GM23338 (cell line): ENCODE data around the gene TMEM134. TPM values are rescaled to one million over a fixed set of nuclear protein-coding genes. Genes with fewer than 3 reads are reported as not detected.

Experiments used
- ATAC-seq: fragments of 200-7000 bp; cut with Tn5 transposase; 3 replicates; pipeline ENCODE4 v1.9.1; 2020
- DNase-seq: peaks from one replicate; pipeline ENCODE4 v3.0.0-alpha.2; 2015; ENCODE audit warnings: low spot score
- H2AFZ ChIP-seq: fragments of 200-600 bp; sonication (generic); 2 replicates; pipeline ENCODE4 v1.8.0; 2016; ENCODE audit warnings: antibody characterized with exemption, mild to moderate bottlenecking, moderate library complexity
- H3F3A ChIP-seq: fragments of 200-600 bp; sonication (generic); replicated peaks from 2 replicates; pipeline ENCODE4 v1.8.0; 2017; ENCODE audit warnings: antibody characterized with exemption, mixed run types, low read depth
- H3K27ac ChIP-seq: fragments of 200-600 bp; sonication (generic); 2 replicates; pipeline ENCODE4 v1.6.1; 2016; ENCODE audit warnings: low read depth
- H3K27me3 ChIP-seq: fragments of 200-600 bp; sonication (generic); 2 replicates; pipeline ENCODE4 v1.8.0; 2016; ENCODE audit warnings: mild to moderate bottlenecking, mixed run types, moderate library complexity; ENCODE audit not compliant: insufficient read depth
- H3K36me3 ChIP-seq: fragments of 200-600 bp; sonication (generic); 2 replicates; pipeline ENCODE4 v1.8.0; 2016; ENCODE audit warnings: mild to moderate bottlenecking; ENCODE audit not compliant: insufficient read depth
- H3K4me1 ChIP-seq: fragments of 200-600 bp; sonication (generic); 2 replicates; pipeline ENCODE4 v1.8.0; 2016; ENCODE audit warnings: mild to moderate bottlenecking, moderate library complexity; ENCODE audit not compliant: insufficient read depth
- H3K4me2 ChIP-seq: fragments of 200-600 bp; sonication (generic); 2 replicates; pipeline ENCODE4 v1.7.1; 2017; ENCODE audit warnings: mixed run types
- H3K4me3 ChIP-seq: fragments of 200-600 bp; sonication (generic); 2 replicates; pipeline ENCODE4 v1.6.1; 2016; ENCODE audit warnings: mixed run types
- H3K79me2 ChIP-seq: fragments of 200-600 bp; sonication (generic); replicated peaks from 2 replicates; pipeline ENCODE4 v1.8.0; 2017; ENCODE audit warnings: mild to moderate bottlenecking; ENCODE audit not compliant: insufficient read depth
- H3K9me2 ChIP-seq: fragments of 200-600 bp; sonication (generic); 2 replicates; pipeline ENCODE4 v1.8.0; 2017; ENCODE audit not compliant: insufficient read depth
- H4K20me1 ChIP-seq: fragments of 200-600 bp; sonication (generic); replicated peaks from 2 replicates; pipeline ENCODE4 v1.8.0; 2017; ENCODE audit warnings: mild to moderate bottlenecking; ENCODE audit not compliant: insufficient read depth
- H3K27ac Mint-ChIP-seq: 2 replicates; pipeline ENCODE4 v1.8.0; 2020; ENCODE audit warnings: inconsistent platforms, mild to moderate bottlenecking, moderate library complexity, mixed read lengths
- H3K27me3 Mint-ChIP-seq: 3 replicates; pipeline ENCODE4 v1.8.0; 2022; ENCODE audit warnings: low read depth, mild to moderate bottlenecking, moderate library complexity, mixed read lengths, inconsistent platforms; ENCODE audit not compliant: insufficient read depth, poor library complexity
- H3K36me3 Mint-ChIP-seq: 3 replicates; pipeline ENCODE4 v1.8.0; 2021; ENCODE audit warnings: low read depth, mild to moderate bottlenecking, inconsistent platforms, moderate library complexity, mixed read lengths
- H3K4me1 Mint-ChIP-seq: 3 replicates; pipeline ENCODE4 v1.8.0; 2020; ENCODE audit warnings: mild to moderate bottlenecking, inconsistent platforms, mixed read lengths
- H3K4me3 Mint-ChIP-seq: 3 replicates; pipeline ENCODE4 v1.8.0; 2021; ENCODE audit warnings: moderate library complexity, mild to moderate bottlenecking, inconsistent platforms, mixed read lengths
- H3K9me3 Mint-ChIP-seq: 3 replicates; pipeline ENCODE4 v1.8.0; 2020; ENCODE audit warnings: moderate library complexity, mild to moderate bottlenecking, inconsistent platforms, mixed read lengths
- CTCF ChIP-seq, 2 experiments: fragments of 200-600 bp in 1 of 2; sonication (generic) in 1 of 2; conservative IDR thresholded peaks; 2 replicates each; pipeline versions ENCODE4 v1.5.1 to v1.6.1; 2016 to 2017; ENCODE audit warnings: antibody characterized with exemption in 2 of 2, low read depth in 2 of 2, mild to moderate bottlenecking in 2 of 2, moderate library complexity in 1 of 2
- ETS1 ChIP-seq: IDR thresholded peaks from 2 replicates; pipeline ENCODE4 v1.6.1; 2016; ENCODE audit warnings: antibody characterized with exemption
- EZH2 ChIP-seq: fragments of 200-600 bp; sonication (generic); IDR thresholded peaks from one replicate; pipeline ENCODE4 v1.8.0; 2017; ENCODE audit warnings: antibody characterized with exemption, mild to moderate bottlenecking, low read depth; ENCODE audit not compliant: unreplicated experiment
- JUNB ChIP-seq: IDR thresholded peaks from one replicate; pipeline ENCODE4 v1.6.1; 2016; ENCODE audit warnings: antibody characterized with exemption; ENCODE audit not compliant: unreplicated experiment
- STAT1 ChIP-seq: IDR thresholded peaks from one replicate; pipeline ENCODE4 v1.6.1; 2016; ENCODE audit warnings: antibody characterized with exemption; ENCODE audit not compliant: unreplicated experiment
- polyA plus RNA-seq: library from polyadenylated mRNA; unstranded; fragments of >200 nt; fragmentation: Nextera tagmentation; extraction: Ambion mirVana; gene quantifications from 2 replicates; pipeline ENCODE4 v1.2.1, GENCODE V29; 2016
- total RNA-seq: library from RNA; depleted of rRNA; stranded (reverse); fragments of >200 nt; shearing (Covaris generic); gene quantifications from 2 replicates; pipeline ENCODE4 v1.2.3, GENCODE V29; 2014

TMEM134 gene
- total and polyA plus RNA-seq, 2 experiments from 2014 or later, result 61.4 to 69.2 TPM

GRCh38 chr11:67437809-67438157 is 31.3 kb downstream of the TMEM134 start:
- 0 out of 2 replicates have a peak, but pooled peaks cover 16% of the 10 kb centered on the region for H3F3A ChIP-seq
- no peaks in the 10 kb centered on the region for H3K79me2 ChIP-seq
- no peaks in the 10 kb centered on the region for H3K9me3 Mint-ChIP-seq
- no peaks in the 10 kb centered on the region for H3K27me3 ChIP-seq
- 0 out of 2 replicates have a peak, but pooled peaks cover 3% of the 10 kb centered on the region for H3K36me3 ChIP-seq
- H2AFZ ChIP-seq, result no peak overlapping the region
- no peaks in the 10 kb centered on the region for H3K9me2 ChIP-seq
- H3K27ac Mint-ChIP-seq, result 0 out of 2 replicates have a peak overlapping the region, but pooled peaks have one; percentile 23
- H3K4me2 ChIP-seq, result no peak overlapping the region
- peaks cover 14% of the 10 kb centered on the region for H3K4me1 ChIP-seq
- no peaks in the 10 kb centered on the region for H4K20me1 ChIP-seq
- ATAC-seq (no peak), DNase-seq (no peak)
- peaks cover 29% of the 10 kb centered on the region for H3K4me1 Mint-ChIP-seq
- H3K27me3 Mint-ChIP-seq, result peaks cover 11% of the 10 kb centered on the region
- peak overlapping the region; percentile 80; the same call in 1 of the 2 replicates for H3K27ac ChIP-seq
- peaks cover 30% of the 10 kb centered on the region for H3K36me3 Mint-ChIP-seq
- no peak overlapping the region; the same call in 2 of the 3 replicates for H3K4me3 Mint-ChIP-seq
- no peak overlapping the region for H3K4me3 ChIP-seq
- no peak for TF ChIP-seq STAT1
- no peak for TF ChIP-seq JUNB
- no peak for TF ChIP-seq CTCF (conservative IDR thresholded peaks at IDR 0.05; ENCODE audit: low read depth in 2 of 2)

- Histone ChIP-seq H2AFZ (no peak within 1 kb of the TSS), H3K4me3 (peak within 1 kb of the TSS; percentile 44), H3K9me2 (no peaks in the 10 kb centered on the region), H3K27ac (peak within 1 kb of the TSS; percentile 96), H3K79me2 (no peaks in the 10 kb centered on the region), H3K4me2 (peak within 1 kb of the TSS; percentile 60; the same call in 1 of the 2 replicates), H3K27me3 (no peaks in the 10 kb centered on the region), H3F3A (0 out of 2 replicates have a peak, but pooled peaks cover 12% of the 10 kb centered on the region), H4K20me1 (no peaks in the 10 kb centered on the region), H3K4me1 (peaks cover 14% of the 10 kb centered on the region), H3K36me3 (0 out of 2 replicates have a peak, but pooled peaks cover 3% of the 10 kb centered on the region)
- TF ChIP-seq EZH2 (no peak), ETS1 (0 out of 2 replicates have a peak, but pooled peaks have one; percentile 23)
- no peaks in the 10 kb centered on the region; the same call in 2 of the 3 replicates for H3K9me3 Mint-ChIP-seq
- H3K4me3 Mint-ChIP-seq, result peak within 1 kb of the TSS; percentile 52; the same call in 2 of the 3 replicates
- ATAC-seq (peak; percentile 49), DNase-seq (peak; percentile 62)
- peaks cover 35% of the 10 kb centered on the region for H3K36me3 Mint-ChIP-seq
- H3K27ac Mint-ChIP-seq, result peak within 1 kb of the TSS; percentile 94
- H3K27me3 Mint-ChIP-seq, result peaks cover 11% of the 10 kb centered on the region
- peaks cover 26% of the 10 kb centered on the region for H3K4me1 Mint-ChIP-seq
Observed at GRCh38 chr11:67437082-67437808, 31.8 kb downstream of the TMEM134 start, which contains the start of gene PTPRCAP. PTPRCAP (minus strand) TSS chr11:67437682; CDS start chr11:67437619, 63 bp downstream.
